NOMO-1 (cell line): ENCODE measurements around the gene CALN1.
A peak's percentile ranks its signal among the peaks of the same experiment; 100 is the strongest.
"Not testable (repeated sequence)": the region's sequence is repeated elsewhere in the genome, so short reads cannot be mapped to it uniquely, and the experiment has no call there.

Experiments
- DNase-seq, 2 experiments: peaks; one replicate each; lab custom pipeline; 2025; ENCODE audit not compliant: unreplicated experiment in 2 of 2; lab: John Stamatoyannopoulos, UW

Gene CALN1

DNA sequence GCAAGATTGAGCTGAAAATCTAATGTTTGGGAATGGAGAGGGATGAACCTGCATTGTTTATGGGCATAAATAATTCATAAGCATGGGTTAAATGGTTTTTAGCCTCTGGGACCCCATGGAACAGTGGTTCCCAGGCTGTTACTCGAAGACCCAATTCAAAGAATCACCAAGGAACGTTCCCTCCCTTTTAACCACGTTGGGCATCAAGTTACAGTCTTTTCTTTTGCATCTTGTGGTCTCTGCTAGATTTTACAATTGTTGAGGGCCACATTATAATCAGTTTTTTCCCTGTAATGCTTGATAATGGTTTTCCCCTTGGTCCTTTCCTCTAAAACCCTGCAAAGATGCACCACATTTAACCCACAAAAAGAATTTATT lies 2.5 kb downstream of the CALN1 start:
- DNase-seq, result no peak

DNA sequence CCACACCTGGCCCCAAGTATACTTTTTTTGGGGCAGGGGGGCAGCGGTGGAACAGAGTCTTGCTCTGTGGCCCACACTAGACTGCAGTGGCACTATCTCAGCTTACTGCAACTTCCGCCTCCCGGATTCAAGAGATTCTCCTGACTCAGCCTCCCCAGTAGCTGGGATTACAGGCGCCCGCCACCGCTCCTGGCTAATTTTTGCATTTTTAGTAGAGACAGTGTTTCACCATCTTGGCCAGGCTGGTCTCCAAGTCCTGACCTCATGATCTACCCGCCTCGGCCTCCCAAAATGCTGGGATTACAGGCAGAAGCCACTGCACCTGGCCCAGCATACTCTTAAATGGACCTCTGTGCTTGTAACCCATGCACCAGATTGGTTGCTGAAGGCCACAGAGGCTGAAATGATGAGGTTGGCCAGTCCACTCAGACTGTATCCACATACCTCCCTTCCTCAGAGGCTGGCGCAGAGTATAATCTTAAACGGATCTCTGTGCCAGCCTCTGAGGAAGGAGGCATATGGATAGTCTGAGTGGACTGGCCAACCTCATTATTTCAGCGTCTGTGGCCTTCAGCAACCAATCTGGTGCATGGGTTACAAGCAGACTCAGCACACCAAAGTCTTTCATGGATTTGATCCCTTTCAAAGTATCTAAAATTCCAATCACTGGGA lies 3.0 kb downstream of the CALN1 start:
- DNase-seq, result no peak

DNA sequence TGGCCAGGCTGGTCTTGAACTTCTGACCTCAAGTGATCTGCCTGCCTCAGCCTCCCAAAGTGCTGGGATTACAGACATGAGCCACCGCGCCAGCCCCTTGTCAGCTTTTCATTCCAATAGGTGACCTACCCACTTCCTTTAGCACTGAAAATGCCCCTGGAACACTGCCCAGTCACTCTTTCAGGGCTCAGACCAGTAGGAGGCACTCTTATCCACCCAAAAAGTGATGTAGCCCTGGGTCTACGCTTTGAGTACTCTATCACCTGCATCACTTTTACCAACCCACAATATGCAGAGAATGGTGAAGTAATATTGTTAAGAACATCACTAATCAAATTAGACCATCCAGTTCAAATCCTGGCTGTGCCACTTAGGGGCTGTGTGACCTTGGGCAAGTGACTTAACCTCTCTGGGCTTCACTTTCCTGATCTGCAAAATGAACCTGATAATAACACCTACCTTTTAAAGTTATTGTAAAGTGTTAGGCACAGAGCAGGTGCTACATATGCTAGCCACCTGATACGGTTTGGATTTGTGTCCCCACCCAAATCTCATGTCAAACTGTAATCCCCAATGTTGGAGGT lies 5.2 kb downstream of the CALN1 start:
- no peak for DNase-seq

DNA sequence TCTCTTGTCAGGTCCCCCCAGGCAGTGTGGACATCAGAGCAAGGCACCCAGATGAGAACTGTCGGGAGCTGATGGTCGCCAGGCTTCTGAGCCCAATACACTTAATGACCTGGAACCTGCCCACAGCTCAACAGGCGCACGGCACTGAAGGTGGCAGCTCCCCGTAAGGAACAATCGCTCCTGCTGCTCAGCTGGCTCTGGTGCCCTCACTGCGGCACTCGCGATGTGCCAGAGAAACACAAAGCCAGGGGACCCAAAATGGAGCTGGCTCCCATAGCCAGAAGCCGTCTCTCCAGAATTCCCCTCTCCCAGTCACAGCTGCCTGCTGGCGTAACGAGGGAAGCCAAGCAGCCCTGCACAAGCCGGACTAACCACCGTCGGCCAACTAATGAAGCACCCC lies 6.3 kb downstream of the CALN1 start:
- DNase-seq, result no peak

DNA sequence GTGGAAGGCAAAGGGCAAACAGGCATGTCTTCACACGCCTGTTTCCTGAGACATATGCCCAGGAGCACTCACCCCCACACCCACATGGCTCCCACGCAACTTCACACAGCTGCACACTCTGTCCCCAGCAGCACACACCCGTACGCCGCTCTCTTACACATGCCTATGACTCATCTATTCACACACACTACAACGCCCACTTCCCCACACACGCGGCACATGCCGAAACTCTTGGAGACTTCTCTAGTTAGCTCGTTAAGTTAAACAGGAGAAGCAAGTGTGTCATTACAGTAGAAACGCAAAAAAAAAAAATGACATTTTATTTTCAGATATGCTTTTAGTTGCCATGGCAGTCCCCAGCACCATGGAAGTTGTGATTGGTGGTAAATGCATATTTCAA lies 6.7 kb downstream of the CALN1 start:
- DNase-seq, result peak; percentile 75 to 85

DNA sequence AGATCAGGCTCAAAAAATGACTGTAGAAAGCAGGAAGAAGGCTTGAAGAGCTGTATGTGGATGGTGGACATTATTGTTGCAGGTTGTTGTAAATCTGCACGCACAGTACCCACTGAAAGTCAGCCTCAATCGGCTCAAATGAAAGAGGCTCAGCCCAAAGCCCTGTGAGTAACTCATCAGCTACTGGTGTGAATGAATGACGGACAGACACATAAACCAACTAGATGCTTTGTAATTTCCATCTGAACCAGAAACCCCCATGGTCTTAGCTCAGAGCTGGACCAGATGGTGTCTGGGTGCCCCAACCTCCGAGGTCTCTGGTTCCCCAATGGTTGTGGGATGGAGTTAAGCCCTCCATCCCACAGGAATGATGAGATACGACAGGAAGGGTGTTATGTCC lies 7.4 kb downstream of the CALN1 start:
- DNase-seq, result no peak

DNA sequence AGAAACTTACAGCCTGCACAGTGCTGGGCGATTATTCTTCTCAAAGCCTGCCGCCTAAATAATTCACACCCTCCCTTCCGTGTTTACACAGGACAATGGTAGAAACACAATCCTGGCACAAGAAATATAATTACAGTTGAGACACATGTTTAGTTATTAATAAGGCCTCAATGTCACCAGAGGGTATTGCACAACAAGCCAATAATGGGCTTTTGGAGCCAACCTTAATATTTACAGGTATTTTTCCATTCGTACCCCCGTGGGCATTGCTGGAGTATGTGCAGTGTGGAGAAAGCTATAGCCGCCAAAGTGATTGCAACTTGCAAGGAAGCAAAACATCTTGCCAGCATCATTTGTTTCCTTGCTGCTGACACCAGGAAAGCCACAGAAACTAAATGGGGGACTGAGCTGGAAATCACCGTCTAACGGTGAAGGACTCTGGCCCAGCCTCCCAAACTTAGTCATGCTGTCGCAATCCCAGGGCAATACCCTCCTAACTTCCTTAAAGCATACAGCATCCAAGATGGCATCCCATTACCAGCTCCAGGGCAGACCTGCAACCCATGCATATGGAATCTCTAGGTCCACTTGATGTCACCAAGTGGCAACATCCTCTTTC lies 8.6 kb downstream of the CALN1 start:
- DNase-seq, result peak; percentile 60 to 88

DNA sequence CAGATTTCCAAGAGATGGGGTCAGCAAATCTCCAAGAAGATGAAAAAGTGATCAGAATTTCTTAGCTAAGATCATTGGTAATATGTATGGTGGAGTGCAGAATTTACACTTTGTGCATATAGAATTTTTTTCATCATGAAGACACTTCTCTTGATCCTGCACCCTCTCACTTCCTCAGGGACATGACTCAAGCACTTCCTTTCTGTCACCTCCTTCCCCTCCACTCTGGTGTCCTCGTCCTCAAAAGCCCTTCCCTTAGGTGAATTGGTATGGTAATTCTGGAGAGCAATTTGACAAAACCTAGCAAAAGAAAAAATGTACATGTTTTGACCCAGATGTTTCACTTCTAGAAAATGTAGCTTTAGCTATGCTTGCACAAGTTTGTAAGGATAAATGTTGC lies 18.1 kb downstream of the CALN1 start:
- DNase-seq, result peak in 1 of 2 experiments; percentile 46

DNA sequence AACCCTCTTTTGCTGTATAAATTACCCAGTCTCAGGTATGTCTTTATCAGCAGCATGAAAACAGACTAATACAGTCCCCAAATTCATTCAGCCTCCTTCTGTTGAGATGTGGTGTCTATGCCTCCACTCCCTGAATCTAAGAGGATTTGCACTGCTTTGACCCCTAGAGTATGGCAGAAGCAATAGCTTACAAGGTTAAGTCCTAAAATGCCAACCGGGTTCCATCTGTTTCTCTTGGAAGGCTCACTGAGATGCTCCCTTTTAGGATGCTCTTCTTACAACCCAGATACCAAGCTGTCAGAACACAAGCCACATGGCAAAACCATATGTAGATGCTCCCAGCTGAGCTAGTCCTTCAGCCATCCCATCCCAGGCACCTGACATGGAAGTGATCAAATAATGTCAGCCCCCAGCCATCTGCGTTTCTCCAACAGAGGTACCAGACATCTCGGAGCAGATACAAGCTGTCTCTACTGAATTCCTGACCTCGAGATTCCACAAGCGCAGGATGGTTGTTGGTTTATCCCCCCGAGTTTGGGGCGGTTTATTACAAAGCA lies 20.2 kb downstream of the CALN1 start:
- DNase-seq, result no peak

DNA sequence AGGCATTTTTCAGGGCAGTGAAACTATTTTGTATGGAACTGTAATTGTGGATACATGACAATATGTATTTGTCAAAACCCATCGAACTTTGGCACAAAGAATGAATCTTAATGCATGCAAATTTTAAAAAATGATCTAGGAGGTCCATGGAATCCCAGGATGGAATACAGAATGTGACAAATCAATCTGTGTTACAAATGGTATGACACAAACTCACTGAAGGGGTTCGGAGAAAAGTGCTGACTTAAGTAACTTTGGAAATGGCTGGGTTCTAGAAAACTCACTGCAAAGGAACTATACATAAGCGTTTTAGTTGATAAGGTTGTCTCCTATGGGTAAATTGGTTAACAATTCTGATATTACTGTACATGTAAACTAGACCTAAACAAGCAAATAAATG lies 26.0 kb downstream of the CALN1 start:
- no peak for DNase-seq

DNA sequence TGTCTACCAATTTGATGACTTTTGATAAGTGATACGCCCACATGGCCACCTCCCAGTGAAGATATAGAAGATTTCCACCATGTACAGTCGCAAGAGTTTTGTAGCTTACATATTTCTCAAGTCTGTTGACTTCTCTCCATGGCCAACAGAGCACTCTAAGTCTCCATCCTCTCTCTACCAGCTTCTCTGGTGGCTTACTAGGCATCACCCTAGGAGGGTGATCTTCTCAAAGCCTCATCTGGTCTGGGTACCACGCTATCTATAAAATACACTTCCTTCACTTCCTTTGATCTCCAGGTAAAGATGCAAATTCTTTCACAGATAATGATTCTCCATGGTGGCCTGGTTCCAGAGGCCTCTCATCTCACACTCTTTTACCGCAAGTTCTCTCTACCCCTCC lies 49.9 kb downstream of the CALN1 start:
- no peak for DNase-seq

DNA sequence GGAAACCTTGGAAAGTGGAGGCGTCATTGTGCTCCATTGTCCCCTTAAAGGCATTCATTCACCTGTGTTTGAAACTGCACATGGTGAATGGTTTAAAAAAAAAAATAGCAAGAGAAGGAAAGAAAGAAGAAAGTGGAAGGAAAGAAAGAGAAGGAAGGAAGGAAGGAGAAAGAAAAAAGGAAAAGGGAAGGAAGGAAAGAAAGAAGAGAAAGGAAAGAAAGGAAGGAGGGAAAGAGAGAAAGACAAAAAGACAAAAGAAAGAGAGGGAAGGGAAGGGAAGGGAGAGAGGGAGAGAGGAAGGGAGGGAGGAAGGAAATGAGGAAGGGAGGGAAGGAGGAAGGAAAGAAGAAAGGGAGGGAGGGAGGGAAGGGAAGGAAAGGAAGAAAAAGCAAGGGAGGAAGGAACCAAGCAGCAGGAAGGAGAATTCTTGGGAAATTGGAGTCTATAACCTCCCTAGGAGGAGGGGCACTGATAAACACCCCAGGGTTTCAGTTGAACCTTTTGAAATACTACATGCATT lies 66.9 kb downstream of the CALN1 start:
- no peak for DNase-seq

DNA sequence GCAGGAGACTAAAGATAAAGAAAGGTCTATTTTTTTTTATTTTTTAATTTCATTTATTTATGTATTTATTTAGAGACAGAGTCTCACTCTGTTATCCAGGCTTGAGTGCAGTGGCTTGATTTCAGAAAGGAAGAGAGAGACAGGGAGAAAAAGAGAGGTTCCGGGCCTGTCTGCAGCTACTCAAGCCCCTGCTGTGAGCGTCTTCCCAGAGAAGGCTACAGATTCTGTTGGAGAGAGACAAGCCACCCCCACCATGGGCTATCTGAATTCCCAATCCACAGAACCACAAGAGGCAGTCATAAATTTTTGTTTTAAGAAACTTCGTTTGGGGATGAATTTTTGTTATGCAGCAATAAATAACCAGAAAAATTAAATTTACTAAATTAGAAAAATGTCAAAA lies 68.1 kb downstream of the CALN1 start:
- no peak for DNase-seq

DNA sequence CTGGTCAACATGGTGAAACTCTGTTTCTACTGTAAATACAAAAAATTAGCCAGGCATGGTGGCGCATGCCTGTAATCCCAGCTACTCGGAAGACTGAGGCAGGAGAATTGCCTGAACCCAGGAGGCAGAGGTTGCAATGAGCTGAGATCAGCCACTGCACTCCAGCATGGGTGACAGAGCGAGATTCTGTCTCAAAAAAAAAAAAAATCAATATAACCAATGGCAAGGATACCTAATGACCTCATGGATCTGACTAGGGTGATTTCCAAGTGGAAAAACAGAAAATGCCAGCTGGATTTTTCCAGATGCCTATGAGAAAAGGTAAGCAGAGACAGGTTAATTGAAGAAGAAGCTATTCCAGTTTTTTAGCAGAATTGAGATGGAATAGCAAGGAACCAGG lies 68.8 kb downstream of the CALN1 start:
- DNase-seq, result not testable (repeated sequence)

DNA sequence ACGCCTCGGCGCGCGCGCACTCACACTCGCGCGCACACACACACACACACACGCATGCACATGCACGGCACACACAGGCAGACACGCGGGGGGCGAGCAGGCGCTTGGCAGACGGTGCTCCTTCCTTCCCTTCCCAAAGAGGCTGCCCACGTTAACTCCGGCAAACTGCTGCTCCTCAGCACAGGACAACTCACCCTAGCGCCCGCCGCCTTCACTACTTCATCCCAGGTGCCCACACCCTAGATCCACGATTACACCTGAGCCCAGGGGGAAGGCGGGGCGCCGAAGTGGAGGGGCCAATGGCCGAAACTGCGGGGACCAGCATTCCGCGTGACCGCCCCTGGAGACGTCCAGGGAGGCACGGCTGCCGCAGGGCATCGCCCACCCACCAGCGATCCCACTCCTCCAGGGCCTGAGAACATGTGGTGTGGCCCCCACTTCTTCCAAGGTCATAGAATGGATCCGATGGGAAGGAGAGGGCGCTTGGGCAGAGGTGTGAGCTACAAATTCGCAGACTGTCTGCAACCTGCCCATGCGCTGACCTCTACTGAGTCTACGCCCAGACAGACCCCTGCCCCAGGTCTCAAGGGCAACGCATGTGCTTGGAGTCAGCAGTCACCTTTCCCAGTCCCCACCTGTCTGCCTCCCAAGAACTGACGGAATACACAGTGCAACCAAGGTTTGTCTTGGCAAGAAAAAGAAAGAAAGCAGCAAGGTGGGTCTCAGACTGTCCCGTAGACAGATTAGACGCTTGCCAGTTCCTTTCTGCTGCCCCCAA lies 74.6 kb downstream of the CALN1 start:
- DNase-seq, result no peak

DNA sequence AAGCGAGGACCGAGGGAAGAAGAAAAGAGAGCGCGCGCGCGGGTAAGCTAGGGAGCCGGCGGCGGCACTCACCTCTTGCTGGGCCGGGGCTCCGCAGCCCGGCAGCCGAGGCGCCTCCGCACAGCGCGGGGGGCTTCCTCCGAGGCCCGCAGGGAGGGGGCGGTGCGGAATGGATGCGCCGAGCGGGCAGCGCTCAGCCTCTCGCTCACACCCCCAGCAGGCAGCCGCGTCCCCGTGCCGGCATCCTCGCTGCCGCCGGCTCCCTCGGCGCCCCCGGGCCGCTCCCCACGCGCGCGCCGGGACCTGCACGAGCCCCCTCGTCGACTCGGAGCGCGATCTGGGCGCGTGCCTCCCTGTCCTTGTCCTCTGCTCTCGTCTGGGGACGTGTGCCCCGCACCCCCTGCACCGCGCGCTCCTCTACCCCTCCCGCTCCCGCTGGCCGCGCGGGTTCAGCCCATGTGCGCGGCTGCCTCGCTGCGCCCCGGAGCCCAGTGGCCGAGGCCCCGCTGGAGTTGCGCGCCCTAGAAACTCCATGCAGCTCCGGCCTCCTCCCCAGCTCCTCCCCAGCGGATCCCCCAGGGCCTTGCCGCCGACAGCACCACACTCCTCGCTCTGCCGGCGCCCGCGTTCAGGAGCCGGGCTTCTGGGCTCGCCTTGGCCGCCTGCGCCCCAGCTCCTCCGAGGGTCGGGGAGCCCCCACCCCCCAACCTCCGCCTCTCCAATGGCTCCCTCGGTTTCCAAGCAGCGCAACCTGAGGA lies 75.3 kb downstream of the CALN1 start:
- no peak for DNase-seq

DNA sequence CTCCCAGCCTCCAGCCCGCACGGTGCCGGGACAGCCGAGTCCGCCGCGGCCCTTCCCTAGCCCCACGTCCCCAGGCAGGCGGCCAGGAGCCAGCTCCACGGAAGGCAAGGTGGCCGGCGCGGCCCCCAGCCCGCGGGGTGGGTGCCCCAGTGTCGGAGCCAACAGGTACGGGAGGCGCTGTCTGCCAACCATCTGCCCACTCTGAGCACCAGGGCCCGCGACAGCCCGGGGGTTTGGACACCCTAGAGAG lies 75.8 kb downstream of the CALN1 start:
- no peak for DNase-seq

DNA sequence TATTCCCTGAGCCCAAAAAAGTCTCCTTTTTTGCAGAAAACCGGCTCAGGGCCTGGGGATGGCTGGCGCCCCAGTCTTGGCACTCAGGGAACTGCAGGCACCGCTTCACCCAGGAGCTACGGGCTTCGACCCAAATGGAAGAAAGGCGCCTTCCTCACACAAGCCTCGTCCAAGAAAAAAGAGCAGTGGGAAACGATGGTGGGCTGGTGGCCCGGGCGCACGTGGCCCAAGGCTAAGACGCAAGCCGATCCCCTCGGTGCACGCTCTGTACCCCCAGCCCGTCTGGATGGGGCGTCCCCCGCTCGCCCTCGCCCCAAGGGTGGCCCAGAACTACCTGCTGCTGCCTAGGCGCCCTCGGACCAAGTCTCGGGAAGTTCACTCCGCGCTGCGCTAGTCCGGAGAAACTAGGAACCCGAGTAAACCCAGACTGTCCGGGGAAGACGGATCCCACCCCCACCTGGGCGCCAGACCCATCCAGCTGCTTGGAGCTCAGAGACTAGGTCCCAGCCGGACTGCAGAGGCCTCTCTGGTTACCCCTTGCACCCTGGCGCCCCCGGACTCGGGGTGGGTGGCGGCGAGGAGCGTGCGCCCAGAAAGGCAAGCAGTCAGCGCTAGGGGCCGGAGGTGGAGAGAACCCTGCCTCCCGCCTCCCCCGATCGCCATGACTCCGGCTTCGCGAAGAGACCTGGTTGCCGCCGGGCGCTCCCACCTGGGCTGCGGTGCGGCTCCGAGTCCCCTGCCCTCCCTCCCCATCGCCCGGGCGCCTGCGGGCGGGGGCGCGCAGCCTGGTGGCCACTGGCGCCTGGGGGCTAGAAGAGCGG lies 76.4 kb downstream of the CALN1 start:
- no peak for DNase-seq

DNA sequence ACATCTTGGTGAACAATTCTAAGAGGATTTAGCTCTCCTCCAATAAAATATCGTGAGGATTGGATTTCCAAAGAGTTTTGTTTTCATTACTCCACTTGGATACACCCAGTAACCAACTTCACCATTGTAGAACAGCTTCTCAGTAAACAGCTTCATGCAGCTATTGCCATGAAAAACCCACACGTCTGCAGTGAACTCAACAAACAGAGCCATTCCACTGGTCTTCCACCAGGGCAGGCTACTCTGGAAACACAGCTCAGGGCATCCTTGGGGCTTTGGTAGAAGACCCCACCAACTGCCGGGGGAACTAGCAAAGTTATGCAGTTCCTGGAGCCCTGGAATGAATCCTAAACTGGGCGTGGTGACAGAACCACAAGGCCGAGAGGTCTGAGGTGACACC lies 77.4 kb downstream of the CALN1 start:
- DNase-seq, result no peak

DNA sequence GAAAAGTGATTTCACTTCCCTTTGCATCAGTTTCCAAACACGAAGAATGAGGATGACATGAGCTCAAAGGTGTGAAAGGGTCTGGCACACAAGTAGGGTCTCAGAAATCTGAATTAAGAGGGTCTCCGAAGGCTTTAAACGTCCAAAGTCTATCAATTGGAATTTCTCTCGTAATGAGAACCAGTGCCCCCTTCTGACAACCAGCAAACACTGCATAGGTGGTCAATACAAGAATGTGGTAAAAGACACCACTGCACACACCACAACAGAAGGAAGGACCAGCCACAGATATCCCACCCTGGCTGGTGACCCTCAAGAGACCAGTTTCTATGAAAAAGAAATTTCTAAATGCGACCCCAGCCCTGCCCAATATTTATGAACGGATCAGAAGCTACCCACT lies 78.1 kb downstream of the CALN1 start:
- DNase-seq, result no peak
